HG02943 (cell line): ENCODE results near the gene SELENON.

Source experiments
- ATAC-seq: cut with Tn5 transposase; IDR thresholded peaks from one replicate; pipeline ENCODE4 v1.9.1; 2021; ENCODE audit warnings: mild to moderate bottlenecking, low read depth, moderate library complexity; ENCODE audit not compliant: unreplicated experiment

SELENON gene

DNA sequence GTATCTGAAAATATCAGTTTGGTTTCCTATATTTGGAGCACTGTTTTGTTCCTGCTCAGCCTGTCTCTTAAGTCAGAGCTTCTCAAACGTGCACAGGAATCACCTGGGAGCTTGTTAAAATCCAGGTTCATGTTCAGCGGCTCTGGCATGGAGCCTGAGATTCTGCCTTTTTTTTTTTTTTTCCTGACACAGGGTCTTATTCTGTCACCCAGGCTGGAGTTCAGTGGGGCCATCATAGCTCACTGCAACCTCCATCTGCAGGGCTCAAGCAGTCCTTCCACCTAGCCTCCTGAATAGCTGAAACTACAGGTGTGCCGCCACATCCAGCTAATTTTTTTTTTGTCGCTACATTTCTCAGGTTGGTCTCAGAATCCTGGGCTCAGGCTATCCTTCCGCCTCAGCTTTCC is 12.2 kb upstream of the SELENON start:
- ATAC-seq: no peak

DNA sequence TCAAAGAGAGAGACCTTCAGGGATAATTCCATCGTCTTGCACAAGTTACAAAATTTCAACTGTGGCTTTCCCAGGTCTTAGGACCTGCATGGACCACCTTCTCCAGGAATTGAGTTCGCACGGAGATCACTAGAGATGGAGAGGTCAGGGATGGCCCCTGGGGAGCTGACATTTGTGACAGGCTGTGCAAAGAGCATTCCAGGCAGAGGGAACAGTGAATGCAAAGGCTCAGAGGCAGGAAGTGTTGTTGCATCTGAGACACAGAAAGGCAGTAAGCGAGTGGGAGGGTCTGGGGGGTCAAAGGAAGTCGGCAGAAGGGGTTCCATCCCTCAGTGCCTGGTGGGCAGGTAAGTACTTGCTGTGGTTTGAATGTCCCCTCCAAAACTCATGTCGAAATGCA is 9.5 kb upstream of the SELENON start:
- no peak for ATAC-seq

DNA sequence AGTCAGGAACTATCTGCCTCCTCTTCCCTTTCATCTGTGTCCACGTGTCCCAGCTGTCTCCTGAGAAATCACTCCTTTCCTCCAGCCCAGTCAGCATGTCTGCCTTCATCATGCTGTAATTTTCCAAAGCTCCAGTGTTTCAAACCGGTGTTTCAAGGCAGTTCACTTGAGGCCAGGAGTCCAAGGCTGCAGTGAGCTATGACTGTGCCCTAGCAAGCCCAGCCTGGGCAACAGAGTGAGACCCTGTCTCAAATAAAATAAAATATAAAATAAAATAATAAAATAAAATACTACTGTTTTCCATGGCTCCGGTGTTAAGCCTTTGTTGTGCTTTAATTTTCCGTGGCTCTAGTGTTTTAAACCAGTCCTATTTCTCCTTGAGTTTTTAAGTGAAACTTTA is 7.9 kb upstream of the SELENON start:
- no peak for ATAC-seq

DNA sequence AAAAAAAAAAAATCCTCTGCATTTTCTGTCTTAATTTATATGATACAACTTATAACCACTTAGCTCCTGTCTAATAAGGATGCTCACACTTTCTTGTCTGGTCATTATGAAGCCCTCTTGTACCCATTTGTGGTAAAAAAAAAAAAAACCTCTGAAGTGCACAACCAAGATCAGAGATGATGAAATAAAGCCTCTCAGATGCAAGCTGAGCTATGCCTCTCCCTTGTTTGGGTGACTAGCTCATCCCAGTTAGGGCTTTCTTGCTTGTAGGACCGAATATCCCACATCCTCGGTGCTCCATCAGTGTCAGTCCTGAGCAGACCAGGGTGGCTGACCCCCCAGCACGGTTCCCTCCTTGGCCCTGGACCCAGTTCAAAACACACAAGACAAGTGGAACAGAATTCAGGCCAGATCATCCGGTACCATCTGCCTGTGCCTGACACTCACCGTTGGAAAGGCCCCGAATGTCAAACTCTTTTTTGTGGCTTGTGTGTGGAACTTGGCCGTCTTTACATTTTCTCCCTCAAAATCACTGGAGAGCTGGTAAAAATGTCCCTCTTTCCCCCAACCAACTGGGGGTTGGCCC is 6.3 kb upstream of the SELENON start:
- ATAC-seq: no peak

DNA sequence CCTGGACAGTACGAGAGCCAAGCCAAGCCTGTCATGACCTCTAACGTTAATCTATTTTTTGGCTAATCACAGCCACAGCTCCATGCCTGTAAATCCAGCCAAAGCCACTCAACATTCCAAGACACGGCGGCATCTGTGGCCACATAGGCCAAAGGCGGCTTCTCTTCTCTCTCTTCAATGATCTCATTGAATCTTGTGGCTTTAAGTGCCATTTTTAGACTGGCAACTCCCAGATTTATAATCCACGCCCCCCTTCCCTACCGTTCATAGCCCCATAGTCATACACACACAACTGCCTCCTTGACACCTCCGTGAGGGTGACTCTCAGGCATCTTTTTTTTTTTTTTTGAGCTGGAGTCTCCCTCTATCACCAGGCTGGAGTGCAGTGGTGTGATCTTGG is 5.7 kb upstream of the SELENON start:
- ATAC-seq: no peak

DNA sequence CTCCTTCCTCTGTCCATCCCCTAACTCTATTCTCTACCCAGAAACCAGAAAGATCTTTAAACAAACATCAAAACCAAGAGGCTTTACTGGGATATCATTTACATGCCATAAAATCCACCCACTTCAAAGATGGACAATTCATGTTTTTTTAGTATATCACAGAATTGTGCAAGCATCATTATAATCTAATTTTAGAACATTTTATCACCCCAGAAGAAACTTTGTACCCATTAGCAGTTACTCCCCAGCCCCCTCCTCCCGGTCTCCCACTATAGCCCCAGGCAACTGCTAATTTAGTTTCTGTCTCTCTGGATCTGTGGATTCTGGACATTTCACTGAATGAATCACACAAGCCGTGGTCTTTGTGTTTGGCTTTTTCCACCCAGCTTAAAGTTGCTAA is 4.8 kb upstream of the SELENON start:
- ATAC-seq: no peak

DNA sequence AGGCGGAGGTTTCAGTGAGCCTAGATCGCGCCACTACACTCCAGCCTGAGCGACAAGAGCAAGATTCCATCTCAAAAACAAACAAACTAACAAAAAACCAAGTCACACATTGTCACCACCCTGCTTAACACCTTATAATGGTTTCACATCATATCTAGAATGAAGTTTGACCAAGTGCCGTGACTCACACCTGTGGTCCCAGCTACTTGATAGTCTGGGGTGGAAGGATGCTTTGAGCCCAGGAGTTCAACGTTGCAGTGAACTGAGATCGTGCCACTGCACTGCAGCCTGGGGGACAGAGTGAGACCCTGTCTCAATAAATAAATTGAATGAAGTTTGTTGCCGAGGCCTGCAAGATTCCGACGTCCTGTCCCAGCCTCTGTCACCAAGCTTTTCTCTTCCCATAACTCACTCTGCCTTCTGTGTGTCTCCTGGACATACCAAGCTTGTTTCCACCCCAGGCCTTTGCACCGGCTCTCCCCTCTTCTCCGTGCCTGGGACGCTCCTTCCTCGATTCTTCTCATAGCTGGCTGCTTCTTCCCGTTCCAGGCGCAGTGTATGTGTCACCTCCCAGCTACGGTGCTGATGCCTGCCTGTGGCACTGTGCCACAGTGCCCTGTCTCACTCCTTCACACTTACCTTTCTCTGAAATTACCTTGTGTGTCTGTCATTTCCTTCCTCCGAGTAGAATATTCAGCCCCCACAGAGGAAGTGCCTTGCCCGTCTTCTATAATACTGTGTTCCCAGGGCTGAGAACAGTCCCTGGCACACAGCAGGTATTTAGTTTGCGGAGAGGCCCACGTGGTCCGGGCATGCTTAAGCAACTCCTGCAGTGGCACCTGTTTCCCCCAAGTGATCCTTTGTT is 3.8 kb upstream of the SELENON start:
- no peak for ATAC-seq

DNA sequence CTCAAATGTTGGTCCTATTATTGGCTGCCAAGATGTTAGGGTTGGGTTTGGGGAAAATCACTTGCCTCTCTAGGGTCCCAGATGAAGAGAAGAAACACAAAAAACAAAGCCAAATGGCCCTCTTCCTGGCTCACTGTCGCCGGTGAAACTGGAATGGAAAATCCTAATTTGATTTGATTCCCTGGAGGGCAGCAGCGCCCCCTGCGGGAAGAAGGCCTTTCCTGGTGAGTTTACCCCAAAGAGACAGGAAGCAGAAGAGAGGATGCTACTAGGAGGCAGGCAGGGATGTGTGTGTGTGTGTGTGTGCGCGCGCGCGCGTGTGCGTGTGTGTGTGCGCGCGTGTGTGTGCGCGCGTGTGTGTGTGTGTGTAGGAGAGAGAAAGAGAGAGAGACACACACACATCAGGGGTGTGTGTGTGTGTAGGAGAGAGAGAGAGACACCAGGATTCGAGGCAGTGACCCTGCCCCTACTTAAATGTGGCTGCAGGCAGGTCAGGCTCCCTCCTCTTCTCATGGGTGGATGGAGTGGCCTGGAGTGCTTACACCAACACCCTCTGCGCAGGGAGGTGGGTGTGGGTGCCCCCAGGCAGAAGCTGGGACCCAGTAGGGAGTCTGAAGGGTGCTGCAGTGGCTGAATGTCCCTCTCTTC is 3.1 kb upstream of the SELENON start:
- no peak for ATAC-seq

DNA sequence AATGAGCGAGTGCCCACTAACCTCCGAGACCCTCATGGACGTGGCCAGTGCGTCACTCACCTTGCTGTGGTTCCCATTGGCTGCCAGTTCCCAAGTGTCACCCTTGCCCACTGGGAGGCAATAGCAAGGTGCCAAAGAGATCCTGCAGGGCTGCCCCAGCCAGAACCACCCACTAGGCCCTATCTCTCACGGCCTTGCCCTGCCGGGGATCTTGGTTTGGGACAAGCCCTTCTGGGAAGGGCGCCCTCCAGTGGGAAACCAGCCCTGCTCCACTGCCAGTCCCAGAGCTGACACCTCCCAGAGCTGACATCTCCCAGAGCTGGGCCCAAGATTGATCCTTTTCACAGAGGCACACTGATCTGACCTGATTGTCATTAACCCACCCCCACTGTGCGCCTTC is 2.1 kb upstream of the SELENON start:
- ATAC-seq: no peak

DNA sequence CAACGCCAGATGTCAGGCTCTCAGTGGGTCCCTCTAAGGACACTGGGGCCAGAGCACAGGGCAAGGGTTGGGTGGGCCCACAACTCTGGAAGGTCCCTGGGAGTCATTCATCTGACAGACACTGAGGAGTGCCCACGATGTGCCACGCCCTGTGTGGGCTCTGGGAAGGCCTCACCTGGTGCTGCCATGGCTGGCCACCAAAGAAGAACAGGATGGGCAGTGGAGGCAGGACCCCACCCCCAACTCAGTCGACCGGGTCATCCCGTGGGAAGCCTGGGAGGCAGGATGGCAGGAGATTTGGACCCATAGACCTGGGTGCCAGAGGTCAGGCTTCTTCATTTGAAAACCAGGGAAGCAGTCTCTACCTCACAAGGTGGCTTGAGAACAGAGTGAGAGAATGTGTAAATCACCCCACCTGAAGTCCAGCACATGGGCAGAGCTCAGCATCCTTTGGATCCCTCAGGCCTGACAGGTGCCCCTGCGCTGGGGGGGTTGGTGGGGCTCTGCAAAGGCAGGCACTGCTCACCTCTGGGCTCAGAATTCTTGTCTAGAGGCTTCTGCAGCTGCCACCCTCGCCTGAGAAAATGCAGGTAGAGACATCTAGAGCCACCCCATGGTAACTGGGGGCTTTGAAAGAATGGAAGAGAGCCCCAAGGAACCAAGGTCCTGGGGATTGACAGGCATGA is 1.2 kb upstream of the SELENON start:
- no peak for ATAC-seq

DNA sequence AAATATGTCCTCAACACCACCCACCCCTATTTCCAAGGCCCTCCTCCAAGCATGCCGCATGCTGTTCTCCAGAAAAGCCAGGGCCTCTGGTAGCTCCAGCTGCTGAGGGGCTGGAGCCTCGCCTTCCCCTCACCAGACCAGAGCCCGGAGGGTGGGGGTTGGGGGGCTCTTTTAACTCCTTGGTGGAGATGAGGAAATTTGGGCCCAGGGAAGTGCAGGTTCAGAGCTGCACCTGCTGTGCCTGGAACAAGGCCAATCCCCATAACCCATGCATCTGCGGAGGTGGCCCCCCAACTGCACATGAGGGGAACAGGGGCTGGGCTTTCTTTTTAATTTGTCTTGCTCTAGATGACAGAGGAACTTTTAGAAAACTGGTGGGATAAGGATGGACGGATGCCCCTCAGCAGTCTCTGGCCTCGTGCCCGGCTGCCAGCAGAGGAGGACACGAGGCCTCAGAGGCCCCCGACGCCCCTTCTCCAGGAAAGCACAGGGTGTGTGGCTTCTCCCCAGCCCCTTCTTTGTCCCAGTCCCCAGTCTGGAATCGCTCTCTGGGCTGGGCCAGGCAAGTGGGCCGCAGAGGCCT is 550 bp upstream of the SELENON start:
- no peak for ATAC-seq

DNA sequence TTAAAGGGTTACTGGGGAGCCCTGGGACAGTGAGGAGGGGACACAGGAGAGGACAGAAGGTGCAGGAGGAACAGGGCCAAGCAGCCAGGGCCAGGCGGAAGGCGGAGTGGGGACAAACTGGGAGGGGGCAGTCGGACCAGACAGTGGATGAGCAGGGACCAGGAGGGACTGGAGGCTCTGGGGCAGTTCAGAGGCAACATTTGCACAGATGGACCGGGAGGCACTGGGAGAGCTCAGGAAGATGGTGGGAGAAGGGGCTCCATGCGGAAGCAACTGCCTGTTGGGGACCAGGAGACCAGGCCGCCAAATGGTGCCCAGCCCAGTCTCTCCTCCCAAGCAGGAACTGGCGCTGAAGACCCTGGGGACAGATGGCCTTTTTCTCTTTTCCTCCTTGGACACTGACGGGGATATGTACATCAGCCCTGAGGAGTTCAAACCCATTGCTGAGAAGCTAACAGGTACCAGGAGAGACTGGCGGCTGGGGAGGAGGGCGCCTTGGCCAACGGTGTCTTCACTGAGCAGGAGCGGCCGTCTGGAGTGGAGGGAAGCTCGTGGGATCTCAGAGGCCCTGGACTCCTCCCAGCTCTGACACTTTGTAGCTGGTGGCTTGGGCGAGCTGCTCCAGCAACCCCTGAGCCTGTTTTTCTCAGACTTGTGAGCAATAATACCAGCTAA is 847 bp downstream of the SELENON start:
- ATAC-seq: no peak

DNA sequence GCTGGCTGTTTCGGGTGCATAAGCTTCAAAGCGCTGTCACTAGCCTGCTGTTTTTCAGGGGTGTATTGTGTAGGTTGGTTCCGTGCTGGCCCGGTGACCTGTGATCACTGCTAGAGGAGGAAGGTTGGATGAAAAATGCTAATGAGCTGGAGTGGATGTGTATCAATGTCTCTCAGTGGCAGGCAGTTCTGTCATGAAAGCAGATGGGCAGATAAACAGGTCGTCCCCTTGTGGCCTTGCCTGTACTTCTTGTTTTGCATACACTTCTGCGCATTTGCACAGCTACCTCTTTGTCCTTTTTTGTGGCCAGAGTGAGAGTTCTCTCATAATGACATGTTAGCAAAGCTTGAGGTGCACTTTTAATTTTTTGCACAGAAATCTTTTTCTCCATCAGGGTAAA is 2.9 kb downstream of the SELENON start:
- ATAC-seq: no peak

DNA sequence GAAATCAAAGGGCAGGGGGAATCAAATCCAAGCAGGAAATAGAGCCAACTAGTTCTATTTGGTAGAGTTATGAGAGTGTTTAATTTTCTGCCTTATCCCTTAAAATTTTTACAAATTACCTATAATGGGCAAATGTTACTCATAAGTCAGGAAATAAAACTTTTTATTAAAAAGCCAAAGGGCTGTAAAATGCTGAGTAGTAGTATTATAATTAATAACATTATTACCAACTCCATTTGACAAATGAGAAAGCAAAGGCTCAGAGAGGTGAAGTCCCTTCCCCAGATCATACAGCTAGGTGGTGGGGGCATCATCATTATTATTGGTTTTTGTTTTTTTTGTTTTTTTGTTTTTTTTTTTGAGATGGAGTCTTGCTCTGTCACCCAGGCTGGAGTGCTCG is 3.4 kb downstream of the SELENON start:
- ATAC-seq: no peak

DNA sequence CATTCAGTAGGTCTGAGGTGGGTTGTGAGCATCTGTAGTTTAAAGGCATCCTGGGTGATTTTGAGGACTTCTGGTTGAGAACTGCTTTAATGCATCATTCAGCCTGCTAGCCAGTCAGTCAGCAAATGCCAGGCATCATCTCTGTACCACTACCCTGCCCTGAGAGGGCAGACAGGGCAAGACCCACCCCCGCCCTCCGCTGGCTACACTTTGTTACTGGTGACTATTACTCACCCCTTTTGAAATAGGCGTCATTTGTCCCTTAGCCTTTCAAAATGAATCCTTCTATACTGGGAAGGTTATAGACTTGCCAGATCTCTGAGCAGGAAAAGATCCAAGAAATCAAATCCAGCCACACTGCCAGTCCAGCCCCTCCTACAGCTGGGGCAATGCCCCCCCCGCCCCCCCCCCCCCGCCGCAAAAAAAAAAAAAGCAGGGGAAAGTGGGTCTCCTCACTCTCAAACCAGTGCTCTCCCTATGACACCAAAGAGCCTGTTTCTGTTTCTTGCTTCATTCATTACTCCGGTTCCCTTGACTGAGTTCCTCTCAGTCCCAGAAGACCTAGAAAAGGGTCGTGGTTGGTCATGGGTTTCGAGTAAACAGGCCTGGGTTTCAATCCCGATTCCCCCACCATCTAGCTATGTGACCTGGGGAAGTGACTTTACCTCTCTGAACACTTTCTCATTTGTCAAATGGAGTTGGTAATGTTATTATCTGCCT is 4.4 kb downstream of the SELENON start:
- no peak for ATAC-seq

DNA sequence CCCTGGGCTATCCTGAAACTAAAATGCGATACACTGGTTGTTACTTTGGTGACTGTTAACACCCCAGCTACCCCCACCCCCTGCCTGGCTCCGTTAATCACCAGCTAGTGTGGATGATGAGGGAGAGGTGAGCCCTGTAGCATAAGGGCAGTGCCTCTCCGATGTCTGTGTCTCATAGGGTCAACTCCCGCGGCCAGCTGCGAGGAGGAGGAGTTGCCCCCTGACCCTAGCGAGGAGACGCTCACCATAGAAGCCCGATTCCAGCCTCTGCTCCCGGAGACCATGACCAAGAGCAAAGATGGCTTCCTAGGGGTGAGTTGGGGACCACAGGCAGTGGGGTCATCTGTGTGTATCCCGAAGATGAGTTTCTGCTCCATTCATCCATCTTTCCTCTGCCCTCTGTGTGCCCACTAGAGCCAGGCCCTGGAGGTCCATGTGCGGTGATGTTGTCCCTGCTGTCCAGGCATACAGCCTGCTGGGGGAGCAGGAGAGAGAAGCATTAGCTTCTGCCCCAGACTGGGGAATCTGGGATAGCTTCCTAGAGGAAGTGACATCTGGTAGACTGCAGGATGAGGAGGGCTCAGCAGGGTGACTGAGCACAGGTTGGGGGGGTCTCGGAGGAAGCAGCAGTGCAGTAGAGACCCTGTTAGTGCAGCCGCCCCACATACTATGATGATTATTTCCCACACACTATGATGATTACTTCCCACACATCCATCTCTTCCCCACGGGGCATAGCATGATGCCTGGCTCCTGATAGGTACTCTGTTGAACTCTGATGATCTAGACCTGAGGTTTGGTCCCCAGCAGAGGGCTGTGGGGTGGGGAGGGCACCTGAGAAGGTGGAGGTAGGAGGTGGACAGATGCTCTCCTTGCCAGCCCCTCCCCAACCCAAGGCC is 5.2 kb downstream of the SELENON start:
- no peak for ATAC-seq

DNA sequence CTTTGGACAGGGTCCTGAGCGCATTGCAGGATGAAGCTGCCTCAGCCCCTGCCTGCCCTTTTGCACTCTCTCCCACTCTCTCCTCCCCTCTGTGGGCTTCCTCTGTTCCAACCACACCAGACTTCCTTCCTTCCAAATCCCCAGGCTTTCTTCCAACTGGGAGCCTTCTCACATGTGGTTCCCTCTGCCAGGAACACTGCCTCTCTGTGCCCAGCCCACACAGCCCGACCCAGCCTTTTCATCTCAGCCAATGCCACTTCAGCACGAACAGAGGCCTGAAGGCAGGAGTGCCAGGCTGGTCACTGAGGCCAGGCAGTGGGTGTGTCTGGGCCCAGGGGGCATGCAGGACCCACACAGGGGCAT is 5.9 kb downstream of the SELENON start:
- ATAC-seq: no peak

DNA sequence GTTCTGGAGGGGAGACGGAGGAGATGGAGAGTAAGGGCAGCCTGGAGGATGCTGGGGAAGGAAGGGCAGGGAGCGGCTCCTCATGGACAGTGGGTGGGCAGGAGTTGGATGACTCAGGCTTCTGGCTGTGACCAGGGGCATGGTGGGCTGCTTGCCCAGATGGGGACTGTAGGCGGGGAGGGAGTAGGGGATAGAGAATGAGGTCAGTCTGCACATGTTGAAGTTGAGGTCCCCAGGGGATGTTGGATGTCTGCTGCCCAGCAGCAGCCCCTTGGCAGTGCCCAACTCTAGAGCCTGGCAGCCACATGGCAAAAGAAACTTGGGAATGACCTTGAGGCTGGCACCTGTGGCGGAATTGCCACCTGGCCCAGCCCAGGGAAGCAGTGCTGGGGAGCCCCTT is 6.4 kb downstream of the SELENON start:
- no peak for ATAC-seq
